Ascending aorta (tissue), 2 donors: ENCODE results near the gene ADGRV1. TPM values are rescaled to one million over a fixed set of nuclear protein-coding genes. Genes with fewer than 3 reads are reported as not detected.
A peak's percentile ranks its signal among the peaks of the same experiment; 100 is the strongest.

Source experiments
- DNase-seq, 2 donors: peaks; one replicate each; pipeline ENCODE4 v3.0.0-alpha.2; 2019; ENCODE audit warnings: low spot score in 2 of 2
- H3K27ac ChIP-seq, 2 donors: fragments of 200-600 bp; sonication (generic); one replicate each; pipeline ENCODE4 v1.5.1; 2016 to 2017; ENCODE audit warnings: mild to moderate bottlenecking in 1 of 2
- H3K27me3 ChIP-seq: fragments of 200-600 bp; sonication (generic); one replicate; pipeline ENCODE4 v1.5.1; 2017
- H3K36me3 ChIP-seq, 2 donors: fragments of 200-600 bp; sonication (generic); one replicate each; pipeline ENCODE4 v1.5.1; 2016
- H3K4me1 ChIP-seq, 2 donors: fragments of 200-600 bp; sonication (generic); one replicate each; pipeline ENCODE4 v1.5.1; 2016 to 2017; ENCODE audit warnings: mild to moderate bottlenecking in 1 of 2
- H3K4me3 ChIP-seq, 2 donors: fragments of 200-600 bp; sonication (generic); one replicate each; pipeline ENCODE4 v1.5.1; 2016 to 2017; ENCODE audit warnings: mild to moderate bottlenecking in 1 of 2
- H3K9me3 ChIP-seq, 2 donors: fragments of 200-600 bp; sonication (generic); one replicate each; pipeline ENCODE4 v1.5.1; 2016
- intact Hi-C: fragments of 100-400 bp; cut with DNase I; formaldehyde crosslinking; loops from one replicate; pipeline ENCODE4 v1.15.1; 2023
- total RNA-seq: library from RNA; depleted of rRNA; stranded (reverse); fragments of >200 nt; gene quantifications from one replicate; pipeline ENCODE4 v1.1.0, GENCODE V29; 2016
- TF ChIP-seq, protein P1 (sequence below), 3 experiments: fragments of 200-600 bp in 2 of 3; fragments of 450-650 bp in 1 of 3; sonication (generic) in 2 of 3; IDR thresholded peaks; one replicate each; pipeline ENCODE4 v1.5.1; 2016 to 2019; ENCODE audit warnings: antibody characterized with exemption in 3 of 3, mild to moderate bottlenecking in 1 of 3, moderate library complexity in 1 of 3

ADGRV1 gene
- total RNA-seq, 1 donor from 2014 or later, result 6.9 TPM

GRCh38 chr5:91119217-91119616, 560.6 kb downstream of the ADGRV1 start:
- peaks cover 5 to 28% of the 10 kb centered on the region in 2 donors for H3K4me1 ChIP-seq
- no peaks in the 10 kb centered on the region for H3K9me3 ChIP-seq
- TF ChIP-seq, protein P1, sequence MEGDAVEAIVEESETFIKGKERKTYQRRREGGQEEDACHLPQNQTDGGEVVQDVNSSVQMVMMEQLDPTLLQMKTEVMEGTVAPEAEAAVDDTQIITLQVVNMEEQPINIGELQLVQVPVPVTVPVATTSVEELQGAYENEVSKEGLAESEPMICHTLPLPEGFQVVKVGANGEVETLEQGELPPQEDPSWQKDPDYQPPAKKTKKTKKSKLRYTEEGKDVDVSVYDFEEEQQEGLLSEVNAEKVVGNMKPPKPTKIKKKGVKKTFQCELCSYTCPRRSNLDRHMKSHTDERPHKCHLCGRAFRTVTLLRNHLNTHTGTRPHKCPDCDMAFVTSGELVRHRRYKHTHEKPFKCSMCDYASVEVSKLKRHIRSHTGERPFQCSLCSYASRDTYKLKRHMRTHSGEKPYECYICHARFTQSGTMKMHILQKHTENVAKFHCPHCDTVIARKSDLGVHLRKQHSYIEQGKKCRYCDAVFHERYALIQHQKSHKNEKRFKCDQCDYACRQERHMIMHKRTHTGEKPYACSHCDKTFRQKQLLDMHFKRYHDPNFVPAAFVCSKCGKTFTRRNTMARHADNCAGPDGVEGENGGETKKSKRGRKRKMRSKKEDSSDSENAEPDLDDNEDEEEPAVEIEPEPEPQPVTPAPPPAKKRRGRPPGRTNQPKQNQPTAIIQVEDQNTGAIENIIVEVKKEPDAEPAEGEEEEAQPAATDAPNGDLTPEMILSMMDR (IDR thresholded peaks at IDR 0.05), result no peak
- peak overlapping the region; percentile 15 to 66 for H3K27ac ChIP-seq
- no peak overlapping the region for H3K4me3 ChIP-seq
- intact Hi-C loops, result no loop called here
- no peaks in the 10 kb centered on the region for H3K36me3 ChIP-seq
- no peak for DNase-seq
- no peaks in the 10 kb centered on the region for H3K27me3 ChIP-seq

DNA sequence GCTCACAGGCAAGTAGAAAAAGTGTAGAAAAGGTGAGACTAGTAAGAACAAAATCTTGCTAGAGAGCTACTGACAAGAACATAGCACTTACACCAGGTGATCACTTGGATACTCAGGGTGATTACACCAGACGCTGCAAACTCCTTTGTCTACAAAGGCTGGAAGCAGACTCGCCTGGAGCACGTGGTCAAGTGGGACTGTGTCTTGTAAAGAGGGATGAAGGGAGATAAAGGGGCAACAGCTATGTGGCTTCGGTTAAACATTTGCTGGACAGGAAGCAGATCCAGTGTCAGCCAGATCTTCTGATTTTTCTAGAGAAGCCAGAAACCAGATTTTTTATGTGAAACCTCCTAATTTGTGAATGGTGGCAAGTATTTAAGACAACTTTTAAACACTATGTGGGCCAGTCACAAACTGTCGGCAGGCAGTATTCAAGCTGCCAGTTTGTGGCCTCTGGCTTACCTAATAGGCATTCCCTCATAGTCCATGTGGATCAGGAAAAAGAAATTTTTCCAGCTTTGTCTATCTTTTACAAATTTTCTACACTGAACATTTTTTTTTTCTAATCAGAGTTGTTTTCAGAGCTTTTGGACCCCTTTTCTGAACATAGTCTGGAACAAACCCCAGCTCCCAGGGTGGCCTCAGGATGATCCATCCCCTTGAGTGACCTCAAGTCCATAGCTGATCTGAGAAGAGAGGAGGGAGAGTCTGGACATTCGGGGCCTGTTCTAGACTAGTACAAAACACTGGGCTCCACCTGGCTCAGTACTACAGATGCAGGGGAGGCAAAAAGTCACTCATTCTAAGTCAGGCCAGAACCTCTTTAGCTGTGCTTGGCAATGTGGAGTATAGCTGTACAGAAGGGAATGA, 561.6 kb downstream of the ADGRV1 start:
- TF ChIP-seq, protein P1 (IDR thresholded peaks at IDR 0.05), result no peak
- H3K27ac ChIP-seq, result peak overlapping the region; percentile 10 to 66
- DNase-seq, result no peak
- no peaks in the 10 kb centered on the region for H3K27me3 ChIP-seq
- H3K9me3 ChIP-seq, result no peaks in the 10 kb centered on the region
- no peak overlapping the region for H3K4me3 ChIP-seq
- peaks cover 7 to 36% of the 10 kb centered on the region in 2 donors for H3K4me1 ChIP-seq
- no peaks in the 10 kb centered on the region for H3K36me3 ChIP-seq
- intact Hi-C loops, result no loop called here

GRCh38 chr5:91121347-91121993, 562.9 kb downstream of the ADGRV1 start:
- TF ChIP-seq, protein P1 (IDR thresholded peaks at IDR 0.05), result no peak
- Histone ChIP-seq H3K4me1 (peaks cover 16 to 45% of the 10 kb centered on the region in 2 donors), H3K9me3 (no peaks in the 10 kb centered on the region), H3K27me3 (no peaks in the 10 kb centered on the region), H3K36me3 (no peaks in the 10 kb centered on the region), H3K4me3 (no peak overlapping the region), H3K27ac (peak overlapping the region; percentile 45 to 69)
- intact Hi-C loops, result no loop called here
- no peak for DNase-seq

DNA sequence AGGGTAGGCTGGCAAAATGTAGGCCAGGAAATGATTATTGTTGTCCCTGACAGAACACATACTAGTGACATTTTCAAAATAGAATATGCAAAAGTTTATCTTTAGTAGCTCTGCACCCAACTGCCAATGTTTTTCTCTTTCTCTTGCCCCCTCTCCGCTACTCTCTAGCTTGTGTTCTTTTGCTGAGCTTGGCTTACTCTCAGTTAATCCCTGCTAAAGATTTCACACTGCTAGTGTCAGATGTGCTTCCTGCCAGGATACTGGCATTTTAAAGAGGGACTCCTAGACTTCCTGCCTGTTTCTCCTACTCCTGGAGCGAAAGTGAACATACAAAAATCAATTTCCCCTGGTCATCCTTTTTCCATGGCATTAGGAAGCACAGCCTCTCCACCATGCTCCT, 564.1 kb downstream of the ADGRV1 start:
- no peaks in the 10 kb centered on the region for H3K36me3 ChIP-seq
- H3K27me3 ChIP-seq, result no peaks in the 10 kb centered on the region
- DNase-seq, result no peak
- no peaks in the 10 kb centered on the region for H3K9me3 ChIP-seq
- TF ChIP-seq, protein P1 (IDR thresholded peaks at IDR 0.05), result no peak
- no peak overlapping the region for H3K4me3 ChIP-seq
- intact Hi-C loops, result no loop called here
- H3K27ac ChIP-seq, result peak overlapping the region; percentile 45 to 69
- H3K4me1 ChIP-seq, result peaks cover 28 to 57% of the 10 kb centered on the region in 2 donors

- DNase-seq, result no peak
- TF ChIP-seq, protein P1 (IDR thresholded peaks at IDR 0.05), result no peak
- H3K4me3 ChIP-seq, result no peak overlapping the region
- intact Hi-C loops, result no loop called here
- H3K36me3 ChIP-seq, result no peaks in the 10 kb centered on the region
- H3K27me3 ChIP-seq, result no peaks in the 10 kb centered on the region
- peaks cover 30 to 63% of the 10 kb centered on the region in 2 donors for H3K4me1 ChIP-seq
- H3K27ac ChIP-seq, result peak overlapping the region; percentile 45 to 69
- no peaks in the 10 kb centered on the region for H3K9me3 ChIP-seq
Observed at GRCh38 chr5:91123291-91123690, 564.7 kb downstream of the ADGRV1 start.
